ENCODE data around the gene TSPAN9. TPM values are rescaled to one million over a fixed set of nuclear protein-coding genes. Genes with fewer than 3 reads are reported as not detected.

The TSPAN9 gene
- total RNA-seq, 6 donors from 2014 or later = 25.2 to 62.9 (median 44.2) TPM

DNA sequence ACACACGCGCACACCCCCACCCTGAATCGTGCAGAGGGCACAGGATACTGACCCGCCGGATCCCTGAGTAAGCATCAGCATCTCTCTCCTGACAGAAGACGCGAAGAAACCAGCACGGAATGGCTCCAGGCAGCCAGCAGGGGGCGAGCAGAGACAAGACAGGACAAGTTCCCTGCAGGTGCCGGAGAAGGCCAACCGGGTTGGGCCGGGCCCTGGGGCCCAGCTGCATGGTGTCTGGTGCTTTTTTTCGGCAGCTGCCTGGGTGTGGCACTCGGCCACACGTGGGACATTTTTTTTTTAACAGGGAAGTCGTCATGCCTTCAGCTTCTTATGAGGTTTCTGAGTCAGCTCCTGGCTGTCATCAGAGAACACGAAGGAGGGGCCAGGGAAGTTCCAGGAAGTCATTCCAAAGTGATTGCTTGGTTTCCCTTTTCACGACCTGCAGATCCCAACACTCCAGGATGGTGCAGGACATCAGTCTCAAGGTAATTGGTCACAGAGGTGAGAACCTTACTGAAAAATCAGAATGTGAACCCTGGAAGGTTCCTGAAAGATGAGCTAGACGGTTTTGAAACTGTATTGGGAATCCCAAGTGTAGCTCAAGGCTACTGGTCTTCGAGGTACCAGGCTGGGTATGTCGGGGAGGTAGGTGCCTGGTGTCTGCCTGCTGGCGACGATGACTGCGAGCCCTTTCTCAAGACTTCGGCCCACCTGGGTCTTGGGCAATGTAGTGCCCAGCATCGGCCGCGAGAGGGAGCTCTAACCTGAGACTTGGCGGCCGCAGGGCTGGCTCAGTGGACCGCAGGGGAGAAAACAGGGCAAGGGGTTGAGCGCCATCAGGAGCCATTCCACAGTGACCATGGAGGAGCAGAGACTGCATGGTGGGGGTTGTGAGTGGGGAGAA lies 223.0 kb downstream of the TSPAN9 start:
- Histone ChIP-seq H3K27ac (peak overlapping the region in 2 of 4 donors; percentile 26 to 35), H3K4me1 (peaks cover 9 to 13% (median 11%) of the 10 kb centered on the region in 4 donors), H3K27me3 (peaks cover 0 to 2% (median 0%) of the 10 kb centered on the region in 4 donors), H3K9me3 (no peaks in the 10 kb centered on the region), H3K4me3 (peak overlapping the region in 3 of 4 donors; percentile 17 to 35 (median 32)), H3K36me3 (no peaks in the 10 kb centered on the region)
- TF ChIP-seq POLR2AphosphoS5 (IDR thresholded peaks at IDR 0.05) (peak in 1 of 2 donors; percentile 53), POLR2A (IDR thresholded peaks at IDR 0.05) (no peak), EP300 (IDR thresholded peaks at IDR 0.05) (no peak)
- TF ChIP-seq, protein P1, sequence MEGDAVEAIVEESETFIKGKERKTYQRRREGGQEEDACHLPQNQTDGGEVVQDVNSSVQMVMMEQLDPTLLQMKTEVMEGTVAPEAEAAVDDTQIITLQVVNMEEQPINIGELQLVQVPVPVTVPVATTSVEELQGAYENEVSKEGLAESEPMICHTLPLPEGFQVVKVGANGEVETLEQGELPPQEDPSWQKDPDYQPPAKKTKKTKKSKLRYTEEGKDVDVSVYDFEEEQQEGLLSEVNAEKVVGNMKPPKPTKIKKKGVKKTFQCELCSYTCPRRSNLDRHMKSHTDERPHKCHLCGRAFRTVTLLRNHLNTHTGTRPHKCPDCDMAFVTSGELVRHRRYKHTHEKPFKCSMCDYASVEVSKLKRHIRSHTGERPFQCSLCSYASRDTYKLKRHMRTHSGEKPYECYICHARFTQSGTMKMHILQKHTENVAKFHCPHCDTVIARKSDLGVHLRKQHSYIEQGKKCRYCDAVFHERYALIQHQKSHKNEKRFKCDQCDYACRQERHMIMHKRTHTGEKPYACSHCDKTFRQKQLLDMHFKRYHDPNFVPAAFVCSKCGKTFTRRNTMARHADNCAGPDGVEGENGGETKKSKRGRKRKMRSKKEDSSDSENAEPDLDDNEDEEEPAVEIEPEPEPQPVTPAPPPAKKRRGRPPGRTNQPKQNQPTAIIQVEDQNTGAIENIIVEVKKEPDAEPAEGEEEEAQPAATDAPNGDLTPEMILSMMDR (IDR thresholded peaks at IDR 0.05) = peak; percentile 92 to 96 (median 94)
- peak; percentile 82 to 92 for ATAC-seq (ENCODE audit: low FRiP score in 2 of 2)
- peak; percentile 89 to 91 for DNase-seq
- WGBS, 2 donors = 1% methylated on average over 27 to 32 of the region's 32 CpGs

DNA sequence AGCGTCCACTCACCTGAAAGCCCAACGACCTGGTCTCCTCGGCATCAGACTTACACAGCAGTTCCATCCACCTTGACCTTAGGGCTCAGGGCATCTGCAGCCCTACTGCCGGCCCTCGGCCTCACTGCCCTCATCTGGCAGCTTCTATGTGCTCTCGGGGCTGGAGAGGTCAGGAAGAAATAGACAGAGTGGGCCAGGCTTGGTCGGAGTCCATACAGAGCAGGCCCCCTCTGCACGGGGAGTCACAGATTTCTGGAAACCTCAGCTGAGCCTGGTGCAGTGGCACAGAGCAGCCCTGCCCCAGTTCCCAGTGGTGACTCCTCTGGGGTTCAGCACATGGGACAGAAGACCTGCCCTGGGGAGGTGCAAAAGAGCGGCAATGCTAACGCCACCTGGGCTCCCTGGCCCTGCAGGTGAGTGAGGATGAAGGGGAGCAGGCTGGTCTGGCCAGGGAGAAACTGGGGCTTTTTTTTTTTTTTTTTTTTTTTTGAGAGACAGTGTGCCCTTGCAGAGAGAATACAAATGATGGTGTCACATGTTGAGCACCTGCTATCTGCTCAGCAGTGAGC lies 223.7 kb downstream of the TSPAN9 start:
- peak overlapping the region in 1 of 4 donors; percentile 35 for H3K27ac ChIP-seq
- WGBS, 2 donors = 51 to 83% methylated on average over 5 to 10 of the region's 10 CpGs
- ATAC-seq (ENCODE audit: low FRiP score in 2 of 2) = no peak

DNA sequence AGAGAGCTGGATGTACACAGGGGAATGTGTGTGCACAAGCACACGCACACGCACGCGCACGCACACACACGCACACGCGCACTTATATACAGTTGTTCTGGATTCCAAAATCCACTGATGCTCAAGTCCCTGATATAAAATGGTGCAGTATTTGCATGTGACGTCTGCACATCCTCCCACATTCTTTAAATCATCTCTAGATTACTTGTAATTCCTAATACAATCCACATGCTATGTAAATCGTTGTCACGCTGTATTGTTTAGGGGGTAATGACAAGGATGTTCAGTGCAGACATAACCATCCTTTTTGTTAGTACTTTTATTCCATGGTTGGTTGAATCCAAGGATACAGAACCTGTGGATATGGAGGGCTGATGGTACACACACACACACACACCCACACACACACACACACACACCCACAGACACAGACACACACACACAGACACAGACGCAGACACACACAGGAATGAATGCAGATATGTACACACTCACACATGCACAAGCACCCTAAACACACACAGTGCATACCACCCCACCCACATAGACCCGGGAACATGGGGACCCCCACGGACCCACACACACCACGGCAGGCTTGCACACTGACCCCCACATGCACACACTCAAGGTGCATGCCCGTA lies 225.3 kb downstream of the TSPAN9 start:
- Histone ChIP-seq H3K4me1 (peaks cover 9 to 13% (median 11%) of the 10 kb centered on the region in 4 donors), H3K9me3 (no peaks in the 10 kb centered on the region), H3K4me3 (no peak overlapping the region), H3K27me3 (peaks cover 0 to 2% (median 0%) of the 10 kb centered on the region in 4 donors), H3K27ac (no peak overlapping the region), H3K36me3 (no peaks in the 10 kb centered on the region)
- 81 to 89% methylated on average over 16 of the region's 16 CpGs for WGBS, 2 donors
- TF ChIP-seq POLR2AphosphoS5 (IDR thresholded peaks at IDR 0.05) = no peak
- TF ChIP-seq EP300 (IDR thresholded peaks at IDR 0.05) = no peak
- no peak for TF ChIP-seq POLR2A (IDR thresholded peaks at IDR 0.05)
- TF ChIP-seq, protein P1 (IDR thresholded peaks at IDR 0.05) = no peak
- DNase-seq = no peak
- no peak for ATAC-seq (ENCODE audit: low FRiP score in 2 of 2)

More for the DNA sequence above, 223.7 kb downstream of the TSPAN9 start:
- Histone ChIP-seq H3K4me1 (peaks cover 9 to 13% (median 11%) of the 10 kb centered on the region in 4 donors), H3K36me3 (no peaks in the 10 kb centered on the region), H3K4me3 (no peak overlapping the region), H3K9me3 (no peaks in the 10 kb centered on the region), H3K27me3 (peaks cover 0 to 2% (median 0%) of the 10 kb centered on the region in 4 donors)
- TF ChIP-seq, protein P1 (IDR thresholded peaks at IDR 0.05) = peak in 1 of 6 experiments; percentile 4
- TF ChIP-seq POLR2AphosphoS5 (IDR thresholded peaks at IDR 0.05) = no peak
- DNase-seq = no peak

DNA sequence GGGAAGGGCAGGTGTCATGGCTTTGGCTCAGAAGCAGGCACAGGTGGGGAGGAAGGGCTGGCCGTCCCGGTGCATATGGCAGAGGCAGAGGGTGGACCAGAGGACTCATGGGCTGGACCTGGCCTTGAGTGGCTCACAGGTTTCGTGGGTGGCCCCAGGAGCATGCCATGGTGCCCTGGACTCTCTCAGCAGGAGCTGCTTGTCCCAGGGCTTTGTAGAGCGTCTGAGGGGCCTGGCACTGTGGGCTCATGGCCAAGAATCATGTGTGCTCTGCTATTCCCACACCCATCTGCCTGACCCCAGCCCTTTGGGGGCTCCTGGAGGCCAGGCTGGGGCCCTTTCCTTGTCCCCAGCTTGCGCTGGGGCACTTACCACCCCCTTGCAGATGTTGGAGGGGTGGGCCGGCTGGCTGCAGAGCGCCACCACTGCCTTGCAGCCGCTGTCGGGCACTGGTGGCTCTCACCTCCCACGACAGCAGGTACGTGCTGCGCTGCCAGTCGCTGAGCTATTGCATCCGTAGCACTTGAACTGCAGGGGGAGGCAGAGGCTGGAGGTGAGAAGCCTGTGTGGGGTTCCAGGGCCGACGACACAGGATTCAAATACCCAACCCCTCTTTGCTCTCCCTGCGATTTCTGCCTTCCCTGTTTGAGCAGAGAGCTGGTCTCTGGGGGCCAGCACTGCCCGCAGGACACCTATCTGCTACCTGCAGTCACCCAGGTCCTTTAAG lies 226.4 kb downstream of the TSPAN9 start:
- H3K27me3 ChIP-seq = peaks cover 0 to 2% (median 0%) of the 10 kb centered on the region in 4 donors
- H3K4me1 ChIP-seq = peaks cover 9 to 13% (median 11%) of the 10 kb centered on the region in 4 donors
- DNase-seq (no peak), ATAC-seq (ENCODE audit: low FRiP score in 2 of 2) (no peak)
- no peaks in the 10 kb centered on the region for H3K9me3 ChIP-seq
- 59 to 64% methylated on average over 13 to 14 of the region's 18 CpGs for WGBS, 2 donors
- H3K36me3 ChIP-seq = no peaks in the 10 kb centered on the region
- TF ChIP-seq, protein P1 (IDR thresholded peaks at IDR 0.05) = peak in 2 of 6 experiments; percentile 6 to 12
- TF ChIP-seq POLR2A (IDR thresholded peaks at IDR 0.05) = no peak
- H3K4me3 ChIP-seq = no peak overlapping the region
- H3K27ac ChIP-seq = no peak overlapping the region
